Peyer's patch (tissue), 4 donors: ENCODE measurements around the gene SEMA3G.

Experiments
- CTCF ChIP-seq, 6 experiments: fragments of 450-650 bp in 4 of 6; fragments of 200-600 bp in 2 of 6; sonication (generic) in 1 of 6; IDR thresholded peaks; one replicate each; pipeline ENCODE4 v1.5.1; 2017 to 2019; ENCODE audit warnings: antibody characterized with exemption in 6 of 6, mild to moderate bottlenecking in 3 of 6, moderate library complexity in 1 of 6
- POLR2A ChIP-seq, 2 donors: fragments of 450-650 bp; IDR thresholded peaks; one replicate each; pipeline ENCODE4 v1.5.1; 2017; ENCODE audit warnings: antibody characterized with exemption in 2 of 2, mild to moderate bottlenecking in 2 of 2, moderate library complexity in 2 of 2

DNA sequence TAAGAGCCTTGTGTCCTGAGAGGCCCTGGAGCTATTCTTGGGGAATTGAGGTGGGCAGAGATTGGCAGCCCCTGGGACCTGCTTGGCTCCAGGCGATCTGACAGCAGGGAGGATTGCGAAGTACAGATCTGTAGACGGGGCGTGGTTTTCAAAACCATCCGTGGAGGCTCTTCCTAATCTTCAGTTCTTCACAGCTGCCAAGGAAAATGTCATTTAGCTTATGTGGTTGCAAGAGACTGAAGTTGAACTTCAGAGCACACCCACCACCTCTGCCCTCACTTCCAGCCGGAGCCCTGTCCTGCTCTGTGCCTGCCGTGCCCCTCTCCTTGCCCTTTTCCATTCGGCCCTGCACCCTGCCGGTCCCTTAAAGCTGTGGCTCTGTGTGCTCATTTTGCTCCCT is 23.4 kb upstream of the SEMA3G start:
- TF ChIP-seq CTCF (IDR thresholded peaks at IDR 0.05) (no peak), POLR2A (IDR thresholded peaks at IDR 0.05) (no peak)
